Esophagus (tissue), 2 donors: Measurements from ENCODE around the gene PAK1. TPM values are rescaled to one million over a fixed set of nuclear protein-coding genes. Genes with fewer than 3 reads are reported as not detected.

Experiments
- H3K27ac ChIP-seq, 2 donors: one replicate each; pipeline ENCODE4 v1.5.1; 2013; ENCODE audit warnings: low read depth in 2 of 2, mild to moderate bottlenecking in 2 of 2, inconsistent platforms in 1 of 2, low read length in 1 of 2, moderate library complexity in 1 of 2
- H3K27me3 ChIP-seq, 2 donors: one replicate each; pipeline ENCODE4 v1.6.1; 2013; ENCODE audit warnings: low read length in 2 of 2, control low read depth in 1 of 2, mild to moderate bottlenecking in 1 of 2; ENCODE audit not compliant: insufficient read depth in 2 of 2, control insufficient read depth in 1 of 2
- H3K36me3 ChIP-seq, 2 donors: one replicate each; pipeline ENCODE4 v1.6.1; 2013; ENCODE audit warnings: low read length in 1 of 2; ENCODE audit not compliant: control insufficient read depth in 2 of 2, insufficient read depth in 2 of 2
- H3K4me1 ChIP-seq, 2 donors: one replicate each; pipeline ENCODE4 v1.6.1; 2013; ENCODE audit warnings: low read length in 1 of 2; ENCODE audit not compliant: control insufficient read depth in 2 of 2, insufficient read depth in 2 of 2
- H3K4me3 ChIP-seq, 2 donors: one replicate each; pipeline ENCODE4 v1.5.1; 2013; ENCODE audit warnings: low read length in 2 of 2, mild to moderate bottlenecking in 2 of 2, low read depth in 1 of 2, moderate library complexity in 1 of 2
- H3K9me3 ChIP-seq, 2 donors: one replicate each; pipeline ENCODE4 v1.6.1; 2013; ENCODE audit warnings: mild to moderate bottlenecking in 2 of 2, low read depth in 1 of 2, low read length in 1 of 2, moderate library complexity in 1 of 2; ENCODE audit not compliant: control insufficient read depth in 2 of 2, insufficient read depth in 1 of 2
- WGBS, 2 donors: extraction: QIAGEN DNeasy Blood & Tissue Kit; methylation state at CpG; one replicate each; pipeline ENCODE4 v1.1.7; 2013; 5-methylcytosine and 5-hydroxymethylcytosine counted together
- polyA plus RNA-seq, 2 donors: library from polyadenylated mRNA; stranded (reverse); fragments of 200-250 nt; gene quantifications; one replicate each; pipeline ENCODE4 v1.2.3, GENCODE V29; 2013
- donor health status: healthy with polysubstance abuse.
- donor health status: Bipolar disorder and iron deficiency.

Gene PAK1
- polyA plus RNA-seq, 2 donors: 10.3 to 16.3 TPM

DNA sequence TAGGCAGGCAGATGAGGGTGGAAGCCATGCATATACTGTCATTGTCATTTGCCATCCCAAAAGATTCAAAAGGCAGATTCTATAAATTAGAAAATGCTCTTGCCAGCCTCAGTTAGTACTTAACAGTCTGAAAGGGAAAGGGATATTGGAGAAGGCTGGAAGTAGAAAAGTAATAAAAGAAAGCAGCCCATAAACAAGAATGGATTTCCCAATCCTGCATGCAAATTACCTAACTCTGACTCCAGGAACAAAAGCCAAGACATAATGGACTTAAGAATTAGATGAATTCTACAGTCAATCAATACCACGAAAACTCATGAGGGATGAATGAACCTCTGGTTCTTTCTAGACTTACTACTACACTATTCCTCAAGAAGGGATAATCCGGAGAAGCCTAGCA, 5.9 kb downstream of the PAK1 start:
- 79 to 87% methylated on average over 2 of the region's 2 CpGs for WGBS, 2 donors
- Histone ChIP-seq H3K27ac (no peak overlapping the region), H3K4me1 (peaks cover 0 to 3% of the 10 kb centered on the region in 2 donors), H3K9me3 (no peaks in the 10 kb centered on the region), H3K27me3 (no peaks in the 10 kb centered on the region), H3K36me3 (no peaks in the 10 kb centered on the region), H3K4me3 (no peak overlapping the region)

DNA sequence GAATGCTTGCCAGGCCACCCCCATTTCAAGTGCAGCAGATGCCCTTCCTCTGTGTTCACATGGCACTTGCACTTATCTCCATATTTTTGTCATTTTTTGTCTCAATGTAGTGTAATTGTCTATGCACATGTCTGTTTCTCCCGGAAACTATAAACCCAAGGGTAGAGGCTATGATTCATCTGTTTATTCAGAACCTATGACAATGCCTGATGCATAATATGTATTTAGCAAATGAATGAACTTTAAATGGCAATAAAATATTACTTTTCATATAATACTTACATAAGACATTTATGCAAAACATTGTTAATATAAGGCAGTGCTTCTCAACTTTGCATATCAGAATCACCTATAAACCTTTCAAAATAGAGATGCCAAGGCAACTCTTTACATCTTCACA, 6.7 kb downstream of the PAK1 start:
- H3K4me1 ChIP-seq: peaks cover 0 to 3% of the 10 kb centered on the region in 2 donors
- no peaks in the 10 kb centered on the region for H3K36me3 ChIP-seq
- no peak overlapping the region for H3K4me3 ChIP-seq
- WGBS, 2 donors: 28 to 40% methylated on average over 1 of the region's 1 CpG
- H3K27ac ChIP-seq: no peak overlapping the region
- no peaks in the 10 kb centered on the region for H3K9me3 ChIP-seq
- H3K27me3 ChIP-seq: no peaks in the 10 kb centered on the region

DNA sequence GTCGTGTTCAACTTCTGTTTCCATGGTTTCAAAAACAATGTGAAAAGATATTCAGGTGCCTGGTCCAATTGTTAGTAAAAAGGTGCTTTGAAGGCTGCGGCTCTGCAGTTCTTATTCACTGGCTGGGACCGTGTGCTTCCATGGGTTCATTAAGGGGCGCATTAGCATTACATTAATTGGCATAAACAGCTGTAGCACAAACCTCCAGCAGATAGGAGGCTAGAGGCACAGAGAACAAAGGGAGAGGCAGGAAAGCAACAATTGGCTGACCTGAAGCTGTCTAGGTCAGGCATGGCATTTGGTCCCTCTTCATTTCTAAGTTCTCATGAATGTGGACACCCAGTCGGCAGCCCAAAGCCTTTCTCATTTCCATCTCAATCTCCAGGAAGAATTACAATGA, 16.6 kb downstream of the PAK1 start:
- 67 to 68% methylated on average over 5 of the region's 5 CpGs for WGBS, 2 donors
- no peak overlapping the region for H3K27ac ChIP-seq

DNA sequence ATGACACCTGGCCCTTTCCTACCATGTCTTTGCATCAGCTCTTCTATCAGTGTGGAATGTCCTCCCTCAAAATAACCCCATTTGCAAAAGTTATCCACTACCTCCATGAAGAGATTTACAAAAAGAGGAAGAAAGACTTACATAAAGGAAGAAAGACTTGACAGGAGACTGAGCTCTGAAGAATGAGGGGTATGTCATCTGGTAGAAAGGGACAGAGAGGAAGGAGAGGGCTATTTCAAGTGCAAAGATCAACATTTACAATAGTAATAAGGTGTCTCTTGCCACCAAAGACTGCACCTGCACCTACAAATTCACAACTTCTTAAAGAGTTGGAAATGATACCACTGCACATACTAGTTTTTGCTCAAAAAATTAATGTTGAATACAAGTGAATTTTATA, 18.2 kb downstream of the PAK1 start:
- Histone ChIP-seq H3K36me3 (no peaks in the 10 kb centered on the region), H3K9me3 (no peaks in the 10 kb centered on the region), H3K4me3 (no peak overlapping the region), H3K4me1 (no peaks in the 10 kb centered on the region), H3K27me3 (no peaks in the 10 kb centered on the region), H3K27ac (no peak overlapping the region)

More for the DNA sequence above, 16.6 kb downstream of the PAK1 start:
- H3K4me3 ChIP-seq: no peak overlapping the region
- H3K9me3 ChIP-seq: no peaks in the 10 kb centered on the region
- no peaks in the 10 kb centered on the region for H3K27me3 ChIP-seq
- H3K36me3 ChIP-seq: no peaks in the 10 kb centered on the region
- no peaks in the 10 kb centered on the region for H3K4me1 ChIP-seq

DNA sequence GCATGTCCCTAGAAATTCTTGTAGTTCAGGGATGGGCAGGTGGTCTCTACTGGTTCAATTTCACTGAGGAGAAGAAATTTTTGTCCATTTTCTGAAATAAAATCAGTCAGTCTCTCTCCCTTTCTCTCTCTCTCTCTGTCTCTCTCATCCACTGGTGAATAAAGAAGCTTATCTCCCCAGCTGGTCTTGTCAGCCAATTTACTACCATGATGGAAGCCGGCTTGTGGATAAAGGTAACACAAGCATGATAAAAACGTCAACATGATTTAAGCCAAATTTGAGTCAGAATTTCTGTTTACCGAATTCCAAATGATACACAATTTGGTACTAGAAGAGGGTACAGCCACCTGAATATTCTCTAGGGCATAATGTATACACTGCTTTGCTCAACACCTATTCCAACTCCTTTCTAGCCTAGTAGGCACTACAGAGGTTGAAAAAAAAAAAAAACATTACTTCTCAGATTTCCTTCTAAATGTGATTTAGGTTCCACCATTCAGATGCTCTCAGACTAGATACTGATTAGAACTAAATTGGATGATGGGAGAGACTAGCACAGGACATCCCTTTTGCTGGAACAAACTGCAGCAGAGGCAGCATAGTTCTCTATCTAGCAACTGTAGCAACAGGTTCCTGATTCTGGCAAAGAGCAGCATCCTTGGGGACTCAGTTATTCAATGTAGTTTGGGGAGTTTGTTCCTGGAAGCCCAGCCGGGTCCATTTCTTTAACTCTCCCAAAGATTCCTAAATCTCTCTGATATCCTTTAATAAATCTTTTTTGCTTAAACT, 18.8 kb downstream of the PAK1 start:
- Histone ChIP-seq H3K4me1 (no peaks in the 10 kb centered on the region), H3K27ac (no peak overlapping the region)
- 36 to 39% methylated on average over 4 of the region's 4 CpGs for WGBS, 2 donors

DNA sequence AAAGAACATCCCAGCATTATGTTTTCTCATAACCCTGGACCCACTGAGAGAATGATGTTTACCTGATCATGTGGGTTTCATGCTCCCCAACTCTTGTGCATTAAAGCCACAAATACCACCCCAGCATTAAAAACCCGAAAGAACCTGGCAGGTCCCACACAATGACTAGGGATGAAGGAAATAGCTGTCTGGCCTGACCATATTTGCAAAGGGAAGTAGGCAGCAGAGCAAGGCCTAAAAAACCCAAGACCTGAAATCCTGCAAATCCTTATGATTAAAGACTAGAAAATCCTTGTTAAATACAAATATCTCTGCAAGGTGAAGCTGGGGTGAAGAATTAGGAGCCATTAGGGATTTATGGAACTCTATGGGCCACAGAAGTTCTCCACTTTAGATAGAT, 23.7 kb downstream of the PAK1 start:
- H3K9me3 ChIP-seq: no peaks in the 10 kb centered on the region
- H3K4me1 ChIP-seq: no peaks in the 10 kb centered on the region
- H3K27me3 ChIP-seq: no peaks in the 10 kb centered on the region
- no peak overlapping the region for H3K27ac ChIP-seq
- H3K36me3 ChIP-seq: no peaks in the 10 kb centered on the region
- H3K4me3 ChIP-seq: no peak overlapping the region
- 88 to 95% methylated on average over 1 of the region's 1 CpG for WGBS, 2 donors

More for the DNA sequence above, 18.8 kb downstream of the PAK1 start:
- H3K4me3 ChIP-seq: no peak overlapping the region
- no peaks in the 10 kb centered on the region for H3K27me3 ChIP-seq
- H3K9me3 ChIP-seq: no peaks in the 10 kb centered on the region
- no peaks in the 10 kb centered on the region for H3K36me3 ChIP-seq

DNA sequence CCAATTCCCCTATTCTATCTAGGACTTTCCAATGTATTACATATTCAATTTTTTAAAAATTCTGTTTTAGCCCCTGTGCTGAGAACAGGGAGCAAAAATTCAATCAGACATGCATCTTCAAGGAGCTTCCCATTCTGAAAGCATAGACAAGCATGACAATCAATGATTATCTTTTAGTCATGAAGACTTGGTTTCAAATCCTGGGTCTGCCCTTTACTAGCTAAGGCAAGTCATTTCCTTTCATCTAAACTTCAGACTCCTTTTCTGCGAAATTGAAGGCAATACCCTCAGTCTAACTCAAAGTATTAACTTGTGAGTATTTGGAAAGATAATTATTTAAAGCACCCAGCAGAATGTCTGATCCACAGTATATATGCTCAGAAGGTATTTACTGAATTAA, 24.1 kb downstream of the PAK1 start:
- Histone ChIP-seq H3K27ac (no peak overlapping the region), H3K27me3 (no peaks in the 10 kb centered on the region), H3K9me3 (no peaks in the 10 kb centered on the region), H3K4me3 (no peak overlapping the region), H3K4me1 (no peaks in the 10 kb centered on the region), H3K36me3 (no peaks in the 10 kb centered on the region)
- WGBS, 2 donors: 95 to 96% methylated on average over 1 of the region's 1 CpG

DNA sequence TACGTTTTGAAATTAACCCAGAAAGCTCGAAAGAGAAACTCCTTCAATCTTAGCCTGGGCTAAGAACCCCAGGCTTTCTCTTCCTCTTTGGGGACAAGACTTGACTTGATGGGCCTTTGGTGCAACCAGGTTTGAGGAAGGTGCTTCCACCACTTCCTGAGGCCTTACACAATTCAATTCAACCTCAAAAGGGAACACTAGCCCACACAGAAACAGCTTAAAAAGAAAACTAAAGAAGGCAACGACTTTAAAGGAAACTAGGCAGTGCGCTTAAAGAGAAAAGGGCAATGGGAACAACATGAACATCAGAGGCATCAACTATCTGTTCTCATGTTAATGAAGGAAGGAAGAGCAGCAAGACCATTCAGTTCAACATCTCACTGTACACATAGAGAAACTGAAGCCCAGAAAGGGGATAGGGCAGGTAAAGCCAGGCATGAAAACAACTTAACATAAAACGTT, 24.8 kb downstream of the PAK1 start:
- 47 to 58% methylated on average over 5 of the region's 5 CpGs for WGBS, 2 donors
- Histone ChIP-seq H3K9me3 (no peaks in the 10 kb centered on the region), H3K4me3 (no peak overlapping the region), H3K4me1 (no peaks in the 10 kb centered on the region), H3K27me3 (no peaks in the 10 kb centered on the region), H3K36me3 (no peaks in the 10 kb centered on the region), H3K27ac (no peak overlapping the region)

DNA sequence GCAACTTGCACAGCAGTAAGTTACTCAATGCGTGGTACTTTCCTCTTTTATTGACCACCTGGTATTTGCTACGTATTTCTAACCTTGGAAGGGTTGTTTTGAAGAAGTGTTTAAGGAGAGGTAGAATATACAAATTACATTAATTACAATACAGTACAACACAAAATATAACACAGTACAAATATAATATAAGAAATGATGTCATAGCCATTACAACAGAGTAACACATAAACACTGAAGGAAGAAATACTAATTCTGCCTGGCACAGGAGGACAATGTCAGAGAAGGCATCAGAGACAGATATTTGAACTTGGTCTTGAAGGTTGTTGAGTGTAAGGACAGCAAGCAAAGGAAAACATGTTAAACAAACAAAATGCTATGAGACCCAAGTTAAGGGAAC, 25.6 kb downstream of the PAK1 start:
- Histone ChIP-seq H3K36me3 (no peaks in the 10 kb centered on the region), H3K27me3 (no peaks in the 10 kb centered on the region), H3K4me1 (no peaks in the 10 kb centered on the region), H3K27ac (no peak overlapping the region), H3K9me3 (no peaks in the 10 kb centered on the region), H3K4me3 (no peak overlapping the region)
- 89 to 94% methylated on average over 2 of the region's 2 CpGs for WGBS, 2 donors
